Upper lobe of left lung (tissue), 6 donors: ENCODE data around the gene ZNF638. TPM values are rescaled to one million over a fixed set of nuclear protein-coding genes. Genes with fewer than 3 reads are reported as not detected.

Source experiments
- ATAC-seq, 2 donors: fragments of 200-7000 bp; cut with Tn5 transposase; one replicate each; pipeline ENCODE4 v1.9.1; 2022; ENCODE audit warnings: mild to moderate bottlenecking in 2 of 2, moderate library complexity in 2 of 2; ENCODE audit not compliant: low FRiP score in 2 of 2
- DNase-seq, 2 donors: peaks; one replicate each; pipeline ENCODE4 v3.0.0-alpha.2; 2019 to 2020
- H3K27ac ChIP-seq, 4 donors: fragments of 200-600 bp; sonication (generic); one replicate each; pipeline ENCODE4 v1.5.1; 2016 to 2019
- H3K27me3 ChIP-seq, 4 donors: fragments of 200-600 bp; sonication (generic); one replicate each; pipeline ENCODE4 v1.5.1; 2017 to 2019
- H3K36me3 ChIP-seq, 4 donors: fragments of 200-600 bp; sonication (generic); one replicate each; pipeline ENCODE4 v1.5.1; 2016 to 2019
- H3K4me1 ChIP-seq, 4 donors: fragments of 200-600 bp; sonication (generic); one replicate each; pipeline ENCODE4 v1.5.1; 2018 to 2019
- H3K4me3 ChIP-seq, 4 donors: fragments of 200-600 bp; sonication (generic); one replicate each; pipeline ENCODE4 v1.5.1; 2017 to 2019; ENCODE audit warnings: mild to moderate bottlenecking in 2 of 4, moderate library complexity in 1 of 4
- H3K9me3 ChIP-seq, 4 donors: fragments of 200-600 bp; sonication (generic); one replicate each; pipeline ENCODE4 v1.5.1; 2018 to 2019
- CTCF ChIP-seq, 6 experiments: fragments of 450-650 bp in 4 of 6; fragments of 200-600 bp in 2 of 6; sonication (generic) in 2 of 6; IDR thresholded peaks; one replicate each; pipeline ENCODE4 v1.5.1; 2016 to 2019; ENCODE audit warnings: antibody characterized with exemption in 6 of 6
- EP300 ChIP-seq, 4 donors: sonication (generic); formaldehyde crosslinking; IDR thresholded peaks; one replicate each; pipeline ENCODE4 v1.5.1; 2017; ENCODE audit warnings: antibody characterized with exemption in 4 of 4, control low read depth in 2 of 4
- POLR2A ChIP-seq, 4 donors: fragments of 450-650 bp; IDR thresholded peaks; one replicate each; pipeline ENCODE4 v1.5.1; 2016 to 2017; ENCODE audit warnings: antibody characterized with exemption in 4 of 4, mild to moderate bottlenecking in 2 of 4
- POLR2AphosphoS5 ChIP-seq, 2 donors: sonication (generic); formaldehyde crosslinking; IDR thresholded peaks; one replicate each; pipeline ENCODE4 v1.5.1; 2017; ENCODE audit warnings: antibody characterized with exemption in 2 of 2
- WGBS, 2 donors: methylation state at CpG; one replicate each; pipeline ENCODE4 v1.1.5; 2017 to 2018; 5-methylcytosine and 5-hydroxymethylcytosine counted together
- total RNA-seq, 6 donors: library from RNA; depleted of rRNA in 4 of 6; stranded (reverse); fragments of >200 nt in 4 of 6; gene quantifications; one replicate each; pipeline versions ENCODE4 v1.1.0 to v1.2.1, GENCODE V29; 2016 to 2021
- donor health status: DM: no; HTN: no; CAD: no; lungs with moderate emphysema.
- donor health status: DM: no; HTN: yes; CAD: no; lungs with severe emphysema.

Gene ZNF638
- total RNA-seq, 6 donors from 2014 or later = 87.5 to 405 (median 115) TPM

GRCh38 chr2:71353248-71353647 is 21.7 kb downstream of the ZNF638 start:
- Histone ChIP-seq H3K4me1 (peaks cover 0 to 10% (median 6%) of the 10 kb centered on the region in 4 donors), H3K9me3 (no peaks in the 10 kb centered on the region), H3K27me3 (no peaks in the 10 kb centered on the region), H3K4me3 (no peak overlapping the region), H3K27ac (no peak overlapping the region), H3K36me3 (peaks cover 5 to 52% (median 23%) of the 10 kb centered on the region in 4 donors)
- TF ChIP-seq EP300 (IDR thresholded peaks at IDR 0.05) (no peak), POLR2A (IDR thresholded peaks at IDR 0.05) (no peak), CTCF (IDR thresholded peaks at IDR 0.05) (no peak), POLR2AphosphoS5 (IDR thresholded peaks at IDR 0.05) (no peak)
- no peak for ATAC-seq
- WGBS, 2 donors = 78 to 83% methylated on average over 2 of the region's 2 CpGs
- DNase-seq = no peak

- 96% methylated on average over 6 of the region's 6 CpGs for WGBS, 2 donors
Observed at GRCh38 chr2:71358931-71359671, 27.5 kb downstream of the ZNF638 start.

GRCh38 chr2:71360434-71360975 is 28.9 kb downstream of the ZNF638 start:
- Histone ChIP-seq H3K4me1 (no peaks in the 10 kb centered on the region), H3K27me3 (no peaks in the 10 kb centered on the region), H3K4me3 (no peak overlapping the region), H3K9me3 (no peaks in the 10 kb centered on the region), H3K36me3 (peaks cover 16 to 99% (median 42%) of the 10 kb centered on the region in 4 donors), H3K27ac (no peak overlapping the region)
- no peak for DNase-seq
- 81 to 86% methylated on average over 3 of the region's 3 CpGs for WGBS, 2 donors
- TF ChIP-seq EP300 (IDR thresholded peaks at IDR 0.05) = no peak
- no peak for TF ChIP-seq POLR2A (IDR thresholded peaks at IDR 0.05)
- TF ChIP-seq CTCF (IDR thresholded peaks at IDR 0.05) = no peak
- no peak for TF ChIP-seq POLR2AphosphoS5 (IDR thresholded peaks at IDR 0.05)
- no peak for ATAC-seq

More at GRCh38 chr2:71358931-71359671, 27.5 kb downstream of the ZNF638 start:
- Histone ChIP-seq H3K36me3 (peaks cover 9 to 88% (median 30%) of the 10 kb centered on the region in 4 donors), H3K27ac (no peak overlapping the region), H3K4me1 (no peaks in the 10 kb centered on the region), H3K4me3 (no peak overlapping the region), H3K9me3 (no peaks in the 10 kb centered on the region), H3K27me3 (no peaks in the 10 kb centered on the region)
- DNase-seq (no peak), ATAC-seq (no peak)
- no peak for TF ChIP-seq POLR2AphosphoS5 (IDR thresholded peaks at IDR 0.05)
- TF ChIP-seq CTCF (IDR thresholded peaks at IDR 0.05) = no peak
- no peak for TF ChIP-seq POLR2A (IDR thresholded peaks at IDR 0.05)
- TF ChIP-seq EP300 (IDR thresholded peaks at IDR 0.05) = no peak

- ATAC-seq (no peak), DNase-seq (no peak)
- no peaks in the 10 kb centered on the region for H3K27me3 ChIP-seq
- WGBS, 2 donors = 80 to 81% methylated on average over 3 of the region's 3 CpGs
- peaks cover 16 to 99% (median 47%) of the 10 kb centered on the region in 4 donors for H3K36me3 ChIP-seq
- no peaks in the 10 kb centered on the region for H3K9me3 ChIP-seq
- no peak overlapping the region for H3K4me3 ChIP-seq
- no peak overlapping the region for H3K27ac ChIP-seq
- no peaks in the 10 kb centered on the region for H3K4me1 ChIP-seq
- no peak for TF ChIP-seq EP300 (IDR thresholded peaks at IDR 0.05)
- TF ChIP-seq POLR2AphosphoS5 (IDR thresholded peaks at IDR 0.05) = no peak
Observed at GRCh38 chr2:71361631-71362030, 30.0 kb downstream of the ZNF638 start.

GRCh38 chr2:71362447-71362846 is 30.9 kb downstream of the ZNF638 start:
- ATAC-seq (no peak), DNase-seq (no peak)
- H3K36me3 ChIP-seq = peaks cover 16 to 99% (median 48%) of the 10 kb centered on the region in 4 donors
- no peaks in the 10 kb centered on the region for H3K4me1 ChIP-seq
- WGBS, 2 donors = 88 to 91% methylated on average over 2 of the region's 2 CpGs
- H3K4me3 ChIP-seq = no peak overlapping the region
- H3K9me3 ChIP-seq = no peaks in the 10 kb centered on the region
- TF ChIP-seq POLR2AphosphoS5 (IDR thresholded peaks at IDR 0.05) (no peak), EP300 (IDR thresholded peaks at IDR 0.05) (no peak), POLR2A (IDR thresholded peaks at IDR 0.05) (no peak), CTCF (IDR thresholded peaks at IDR 0.05) (no peak)
- H3K27ac ChIP-seq = no peak overlapping the region
- H3K27me3 ChIP-seq = no peaks in the 10 kb centered on the region
